ENCODE data around the gene GJB6. TPM values are rescaled to one million over a fixed set of nuclear protein-coding genes. Genes with fewer than 3 reads are reported as not detected.

The GJB6 gene
- total RNA-seq, 2 donors from 2014 or later = not detected

DNA sequence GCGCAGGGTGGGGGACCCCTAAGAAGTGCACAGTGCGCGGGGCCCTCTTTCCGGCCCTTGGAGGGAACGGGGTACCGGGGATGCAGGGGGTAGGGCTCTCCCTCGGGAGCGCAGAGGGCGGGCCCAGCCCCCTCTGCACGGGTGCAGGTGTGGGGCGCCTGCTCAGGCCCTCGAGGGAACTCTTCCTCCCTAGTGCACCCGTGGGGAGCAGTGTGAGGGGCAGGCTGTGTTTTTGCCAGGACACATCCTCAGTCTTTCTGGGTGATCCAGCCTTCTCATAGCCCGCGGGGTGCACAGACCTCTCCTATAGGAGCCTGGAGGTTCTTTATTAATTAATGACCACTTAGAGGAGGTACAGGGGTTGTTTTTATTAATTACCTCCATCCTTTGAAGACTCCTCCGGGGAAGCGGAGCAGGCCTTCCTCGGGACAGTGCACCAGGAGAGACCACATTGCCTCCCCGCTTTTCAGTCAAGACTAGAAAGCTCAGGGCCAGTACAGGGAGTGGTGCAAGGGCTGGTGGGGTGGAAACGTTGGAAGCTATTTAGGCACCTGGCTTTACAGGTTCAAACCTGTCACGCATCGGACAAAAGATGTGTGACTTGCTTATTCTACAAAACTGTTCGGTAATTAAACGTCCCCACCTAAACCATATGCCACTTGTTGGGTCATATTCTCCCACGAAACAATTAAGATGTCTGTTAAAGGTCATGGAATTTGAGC lies 598 bp upstream of the GJB6 start:
- Histone ChIP-seq H3K9me3 (no peaks in the 10 kb centered on the region), H3K9ac (ENCODE audit: low read depth in 2 of 2, low read length in 2 of 2) (peak overlapping the region in 1 of 2 donors; percentile 35), H3K27me3 (peaks cover 31% of the 10 kb centered on the region), H3K4me1 (peaks cover 4% of the 10 kb centered on the region), H3K4me3 (peak overlapping the region; percentile 33), H3K27ac (no peak overlapping the region), H3K36me3 (no peaks in the 10 kb centered on the region)
- intact Hi-C loops (cut with DNase I) = no loop called here
- TF ChIP-seq, protein P1, sequence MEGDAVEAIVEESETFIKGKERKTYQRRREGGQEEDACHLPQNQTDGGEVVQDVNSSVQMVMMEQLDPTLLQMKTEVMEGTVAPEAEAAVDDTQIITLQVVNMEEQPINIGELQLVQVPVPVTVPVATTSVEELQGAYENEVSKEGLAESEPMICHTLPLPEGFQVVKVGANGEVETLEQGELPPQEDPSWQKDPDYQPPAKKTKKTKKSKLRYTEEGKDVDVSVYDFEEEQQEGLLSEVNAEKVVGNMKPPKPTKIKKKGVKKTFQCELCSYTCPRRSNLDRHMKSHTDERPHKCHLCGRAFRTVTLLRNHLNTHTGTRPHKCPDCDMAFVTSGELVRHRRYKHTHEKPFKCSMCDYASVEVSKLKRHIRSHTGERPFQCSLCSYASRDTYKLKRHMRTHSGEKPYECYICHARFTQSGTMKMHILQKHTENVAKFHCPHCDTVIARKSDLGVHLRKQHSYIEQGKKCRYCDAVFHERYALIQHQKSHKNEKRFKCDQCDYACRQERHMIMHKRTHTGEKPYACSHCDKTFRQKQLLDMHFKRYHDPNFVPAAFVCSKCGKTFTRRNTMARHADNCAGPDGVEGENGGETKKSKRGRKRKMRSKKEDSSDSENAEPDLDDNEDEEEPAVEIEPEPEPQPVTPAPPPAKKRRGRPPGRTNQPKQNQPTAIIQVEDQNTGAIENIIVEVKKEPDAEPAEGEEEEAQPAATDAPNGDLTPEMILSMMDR (IDR thresholded peaks at IDR 0.05) = no peak
- DNase-seq = no peak

DNA sequence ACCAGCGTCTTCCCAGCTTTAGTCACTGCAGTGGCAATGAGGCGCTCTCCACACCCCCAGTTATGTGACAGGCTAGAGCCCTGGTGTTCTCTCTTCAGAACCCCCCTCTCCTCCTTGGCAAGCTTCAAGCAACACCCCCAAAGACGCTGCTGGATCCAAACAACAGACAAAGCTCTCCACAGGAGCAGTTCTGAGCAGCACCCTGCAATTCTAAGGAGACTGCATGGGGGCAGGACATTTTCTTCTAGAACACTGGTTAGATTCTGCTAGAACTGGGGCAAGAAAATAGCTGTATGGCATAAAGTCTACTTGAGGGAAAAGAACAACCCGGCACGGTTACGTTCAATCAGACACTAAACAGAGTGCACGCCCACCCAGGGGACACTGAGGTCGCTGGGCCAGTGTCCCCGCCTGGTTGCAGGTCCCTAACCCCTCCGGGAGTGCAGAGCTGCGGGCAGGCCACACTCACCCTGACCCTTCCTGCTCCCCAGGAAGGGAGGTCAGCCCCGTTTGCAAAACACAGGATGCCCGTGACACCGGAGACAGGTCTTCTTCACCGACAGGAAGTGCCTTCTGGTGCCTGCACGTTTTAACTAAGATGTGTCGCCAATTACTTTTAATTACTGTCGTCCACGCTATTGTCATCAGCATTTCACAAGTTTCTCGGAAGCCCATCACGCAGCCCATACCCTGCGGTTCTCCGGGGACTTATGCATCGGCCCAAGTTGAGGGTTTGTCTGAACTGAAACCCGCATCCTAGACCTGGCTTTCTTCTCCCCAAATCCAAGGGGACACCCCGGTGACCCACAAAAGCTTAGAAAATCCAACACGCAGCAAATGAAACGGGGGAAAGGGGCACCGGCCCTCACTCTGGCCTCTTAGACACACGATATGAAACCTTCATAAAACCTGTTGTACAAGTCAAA lies 943 bp downstream of the GJB6 start:
- intact Hi-C loops (cut with DNase I) = no loop called here
- Histone ChIP-seq H3K27me3 (peaks cover 31% of the 10 kb centered on the region), H3K36me3 (no peaks in the 10 kb centered on the region), H3K27ac (no peak overlapping the region), H3K9ac (ENCODE audit: low read depth in 2 of 2, low read length in 2 of 2) (no peak overlapping the region), H3K9me3 (no peaks in the 10 kb centered on the region), H3K4me1 (peaks cover 4% of the 10 kb centered on the region), H3K4me3 (peak overlapping the region; percentile 33)
- DNase-seq = no peak
- TF ChIP-seq, protein P1 (IDR thresholded peaks at IDR 0.05) = no peak

DNA sequence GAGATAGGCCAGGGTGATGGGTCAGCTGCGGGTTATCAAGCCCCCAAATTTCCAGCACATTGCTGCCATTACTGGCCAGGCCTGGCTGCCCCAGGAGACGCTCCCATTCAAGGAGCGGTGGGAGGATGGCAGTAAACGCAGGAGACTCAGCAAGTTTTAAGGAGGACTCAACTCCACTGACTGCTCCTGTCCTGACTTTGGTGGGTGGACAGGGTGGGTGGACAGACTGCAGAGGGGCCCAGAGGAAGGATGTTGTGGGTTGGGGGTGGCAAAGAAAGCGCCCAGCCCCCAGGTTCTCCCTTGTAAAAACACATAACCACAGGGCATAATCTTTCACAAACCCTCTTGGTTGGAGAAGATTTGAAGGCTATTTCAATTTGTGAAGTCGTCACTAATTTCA lies 4.4 kb downstream of the GJB6 start:
- Histone ChIP-seq H3K36me3 (no peaks in the 10 kb centered on the region), H3K9ac (ENCODE audit: low read depth in 2 of 2, low read length in 2 of 2) (no peak overlapping the region), H3K4me3 (no peak overlapping the region), H3K27ac (no peak overlapping the region), H3K4me1 (peaks cover 4% of the 10 kb centered on the region), H3K27me3 (peaks cover 19% of the 10 kb centered on the region), H3K9me3 (no peaks in the 10 kb centered on the region)
- no peak for DNase-seq
- TF ChIP-seq, protein P1 (IDR thresholded peaks at IDR 0.05) = no peak
- intact Hi-C loops (cut with DNase I) = no loop called here

DNA sequence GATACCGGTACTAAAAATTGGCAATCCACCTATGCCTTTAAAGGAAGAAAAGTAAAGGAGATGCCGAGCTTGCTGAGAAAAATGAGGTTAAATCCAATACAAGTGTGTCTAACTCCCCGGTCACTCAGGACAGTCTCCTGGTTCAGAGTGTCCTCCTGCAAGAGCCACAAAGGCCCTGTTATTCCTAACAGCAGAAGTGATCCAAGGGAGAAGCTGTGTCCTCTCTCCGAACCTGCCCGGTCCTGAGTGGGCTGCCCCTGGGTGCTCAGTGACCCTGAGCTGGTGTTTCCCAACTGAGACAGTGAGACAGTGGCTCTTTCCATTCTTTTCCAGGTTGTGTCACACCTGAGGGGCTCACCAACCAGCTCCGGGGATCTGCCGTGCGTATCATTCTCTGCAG lies 4.8 kb downstream of the GJB6 start:
- H3K36me3 ChIP-seq = no peaks in the 10 kb centered on the region
- peaks cover 15% of the 10 kb centered on the region for H3K27me3 ChIP-seq
- TF ChIP-seq, protein P1 (IDR thresholded peaks at IDR 0.05) = no peak
- peaks cover 4% of the 10 kb centered on the region for H3K4me1 ChIP-seq
- H3K4me3 ChIP-seq = no peak overlapping the region
- no peak overlapping the region for H3K9ac ChIP-seq (ENCODE audit: low read depth in 2 of 2, low read length in 2 of 2)
- no peak for DNase-seq
- intact Hi-C loops (cut with DNase I) = no loop called here
- no peaks in the 10 kb centered on the region for H3K9me3 ChIP-seq
- no peak overlapping the region for H3K27ac ChIP-seq

DNA sequence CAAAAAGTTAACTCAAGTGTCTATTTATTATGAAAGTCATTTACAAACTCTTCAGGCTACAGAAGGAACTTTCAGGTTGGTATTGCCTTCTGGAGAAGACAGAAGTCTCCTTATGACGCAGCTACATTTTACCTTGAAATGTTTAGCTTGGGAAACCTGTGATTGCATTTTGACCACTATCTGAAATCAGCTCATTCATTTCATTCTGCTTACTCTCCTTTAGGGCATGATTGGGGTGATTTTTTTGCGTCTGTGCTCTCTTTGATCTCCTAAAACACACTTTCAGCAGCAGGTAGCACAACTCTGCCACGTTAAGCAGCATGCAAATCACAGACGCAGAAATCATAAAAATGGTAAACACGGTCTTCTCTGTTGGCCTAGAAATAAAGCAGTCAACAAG lies 9.6 kb downstream of the GJB6 start:
- H3K36me3 ChIP-seq = no peaks in the 10 kb centered on the region
- H3K27me3 ChIP-seq = no peaks in the 10 kb centered on the region
- no peak overlapping the region for H3K27ac ChIP-seq
- no peaks in the 10 kb centered on the region for H3K4me1 ChIP-seq
- H3K9ac ChIP-seq (ENCODE audit: low read depth in 2 of 2, low read length in 2 of 2) = no peak overlapping the region
- no peaks in the 10 kb centered on the region for H3K9me3 ChIP-seq
- intact Hi-C loops (cut with DNase I) = no loop called here
- DNase-seq = no peak
- H3K4me3 ChIP-seq = no peak overlapping the region
- TF ChIP-seq, protein P1 (IDR thresholded peaks at IDR 0.05) = no peak
